Measurements from ENCODE around the gene SH3BP2. TPM values are rescaled to one million over a fixed set of nuclear protein-coding genes. Genes with fewer than 3 reads are reported as not detected.

The SH3BP2 gene
- total and polyA plus RNA-seq, 12 donors = 10.4 to 47.7 (median 16.4) TPM

DNA sequence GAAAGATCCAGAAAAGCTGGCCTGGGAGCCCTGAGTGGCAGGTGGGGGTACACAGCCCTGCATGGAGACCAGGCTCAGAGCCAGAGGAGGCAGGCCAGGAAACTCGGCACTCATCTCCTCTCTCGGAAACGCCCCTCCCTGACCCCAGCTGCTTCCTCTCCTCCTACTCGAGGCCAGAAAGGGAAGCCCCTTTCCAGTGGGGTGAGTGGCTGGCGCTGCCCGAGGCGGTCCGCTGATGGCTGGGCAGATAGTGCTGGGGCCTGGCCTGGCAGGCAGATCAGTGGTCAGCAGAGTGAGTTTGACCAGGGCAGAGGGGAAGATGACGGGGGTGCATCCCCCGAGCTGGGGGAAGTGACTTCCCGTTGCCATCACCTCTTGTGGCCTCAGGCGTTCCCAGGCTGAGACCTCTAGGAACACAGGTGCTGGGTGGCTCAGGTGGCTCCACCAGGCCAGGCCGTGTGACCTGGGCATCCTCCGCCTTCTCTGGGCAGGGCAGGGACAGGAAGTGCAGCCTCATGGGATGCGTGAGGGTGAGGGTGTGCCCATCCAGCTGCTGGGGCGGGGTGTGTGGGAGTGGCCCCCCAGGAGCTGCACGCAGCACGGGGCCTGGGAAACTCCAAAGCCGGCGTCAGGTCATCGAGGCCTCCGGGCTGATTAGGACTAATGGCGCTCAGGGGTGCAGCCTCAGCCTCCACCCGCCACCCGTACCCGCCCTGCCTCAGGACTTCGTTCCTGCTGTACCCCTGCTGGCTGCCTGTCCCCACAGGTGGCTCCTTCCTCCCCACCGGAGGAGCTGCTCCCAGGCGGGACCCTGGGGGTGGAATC lies 5.7 kb downstream of the SH3BP2 start:
- H3K36me3 ChIP-seq = peaks cover 0 to 23% (median 0%) of the 10 kb centered on the region in 9 donors
- peak overlapping the region in 7 of 10 donors; percentile 6 to 57 (median 34) for H3K4me3 ChIP-seq
- no peaks in the 10 kb centered on the region for H3K9me3 ChIP-seq
- 40 to 55% methylated on average over 29 of the region's 29 CpGs for WGBS, 2 donors
- peak; percentile 71 to 80 for DNase-seq
- H3K27me3 ChIP-seq = no peaks in the 10 kb centered on the region
- TF ChIP-seq, protein P1, sequence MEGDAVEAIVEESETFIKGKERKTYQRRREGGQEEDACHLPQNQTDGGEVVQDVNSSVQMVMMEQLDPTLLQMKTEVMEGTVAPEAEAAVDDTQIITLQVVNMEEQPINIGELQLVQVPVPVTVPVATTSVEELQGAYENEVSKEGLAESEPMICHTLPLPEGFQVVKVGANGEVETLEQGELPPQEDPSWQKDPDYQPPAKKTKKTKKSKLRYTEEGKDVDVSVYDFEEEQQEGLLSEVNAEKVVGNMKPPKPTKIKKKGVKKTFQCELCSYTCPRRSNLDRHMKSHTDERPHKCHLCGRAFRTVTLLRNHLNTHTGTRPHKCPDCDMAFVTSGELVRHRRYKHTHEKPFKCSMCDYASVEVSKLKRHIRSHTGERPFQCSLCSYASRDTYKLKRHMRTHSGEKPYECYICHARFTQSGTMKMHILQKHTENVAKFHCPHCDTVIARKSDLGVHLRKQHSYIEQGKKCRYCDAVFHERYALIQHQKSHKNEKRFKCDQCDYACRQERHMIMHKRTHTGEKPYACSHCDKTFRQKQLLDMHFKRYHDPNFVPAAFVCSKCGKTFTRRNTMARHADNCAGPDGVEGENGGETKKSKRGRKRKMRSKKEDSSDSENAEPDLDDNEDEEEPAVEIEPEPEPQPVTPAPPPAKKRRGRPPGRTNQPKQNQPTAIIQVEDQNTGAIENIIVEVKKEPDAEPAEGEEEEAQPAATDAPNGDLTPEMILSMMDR (IDR thresholded peaks at IDR 0.05) = no peak
- H3K27ac ChIP-seq = peak overlapping the region; percentile 52 to 96 (median 88)
- ATAC-seq = peak; percentile 4 to 41 (median 19)
- intact Hi-C loops (cut with DNase I) = loop anchor here in 2 of 10 donors (5.0 kb wide), 1 partner anchor 44 kb away; the partner anchor contains the start of gene ADD1 (in 2 of the 2)
- H3K4me1 ChIP-seq = peaks cover 60 to 99% (median 96%) of the 10 kb centered on the region in 9 donors

- H3K36me3 ChIP-seq = peaks cover 0 to 30% (median 0%) of the 10 kb centered on the region in 9 donors
- peak overlapping the region; percentile 52 to 96 (median 88) for H3K27ac ChIP-seq
- peaks cover 56 to 99% (median 96%) of the 10 kb centered on the region in 9 donors for H3K4me1 ChIP-seq
- no peak for ATAC-seq
- DNase-seq = peak; percentile 23
- TF ChIP-seq, protein P1 (IDR thresholded peaks at IDR 0.05) = no peak
- intact Hi-C loops (cut with DNase I) = loop anchor here in 2 of 10 donors (5.0 kb wide), 1 partner anchor 43 kb away; the partner anchor contains the start of gene ADD1 (in 2 of the 2)
- H3K27me3 ChIP-seq = no peaks in the 10 kb centered on the region
- peak overlapping the region in 9 of 10 donors; percentile 6 to 57 (median 33) for H3K4me3 ChIP-seq
- 70 to 85% methylated on average over 14 of the region's 14 CpGs for WGBS, 2 donors
- no peaks in the 10 kb centered on the region for H3K9me3 ChIP-seq
Measured at GRCh38 chr4:2799224-2799911, 6.5 kb downstream of the SH3BP2 start.

DNA sequence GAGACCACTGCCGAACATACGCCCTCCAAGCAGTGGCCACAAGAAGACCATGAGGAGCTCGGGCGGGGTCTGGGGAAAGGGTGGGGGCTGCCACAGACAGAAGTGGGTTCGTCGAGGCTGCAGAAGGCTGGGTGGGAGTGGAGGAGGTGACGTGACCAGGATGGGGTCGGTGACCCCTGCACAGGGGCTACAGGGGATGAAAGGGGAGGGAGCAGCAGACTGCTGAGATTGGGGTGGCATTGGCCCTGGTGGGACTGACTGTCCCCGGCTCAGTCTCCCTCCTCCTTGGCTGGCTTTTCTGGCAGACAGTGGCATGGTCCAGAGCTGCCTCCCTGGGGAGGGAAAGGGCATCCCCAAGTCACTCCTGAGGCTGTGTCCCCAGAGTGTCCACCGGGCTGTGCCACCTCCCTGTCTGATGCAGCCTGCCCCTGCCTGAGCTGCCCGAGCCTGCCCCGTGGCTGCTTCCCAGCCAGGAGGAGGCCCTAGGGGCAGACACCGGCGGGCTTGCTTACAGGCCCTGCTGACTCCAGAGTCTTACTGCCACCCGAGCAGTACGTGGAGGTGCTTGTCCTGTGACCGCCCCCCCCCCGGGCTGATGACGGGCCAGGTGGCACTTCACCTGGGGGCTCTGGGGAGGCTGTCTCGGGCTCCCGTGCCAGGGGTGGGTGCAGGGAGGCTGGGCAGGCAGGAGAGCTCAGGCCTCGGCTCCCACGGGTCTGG lies 7.2 kb downstream of the SH3BP2 start:
- WGBS, 2 donors = 48 to 51% methylated on average over 21 to 23 of the region's 23 CpGs
- peaks cover 55 to 99% (median 96%) of the 10 kb centered on the region in 9 donors for H3K4me1 ChIP-seq

More for the DNA sequence above, 7.2 kb downstream of the SH3BP2 start:
- Histone ChIP-seq H3K9me3 (no peaks in the 10 kb centered on the region), H3K36me3 (peaks cover 0 to 36% (median 0%) of the 10 kb centered on the region in 9 donors), H3K27me3 (no peaks in the 10 kb centered on the region), H3K4me3 (peak overlapping the region in 9 of 10 donors; percentile 8 to 57 (median 33)), H3K27ac (peak overlapping the region; percentile 52 to 96 (median 88))
- intact Hi-C loops (cut with DNase I) = loop anchor here in 4 of 10 donors (5.0 kb wide), 3 partner anchors 38 to 72 kb away; partner anchors contain the start of gene ADD1 (in 2 of the 4)
- ATAC-seq (peak; percentile 14 to 55 (median 33)), DNase-seq (peak in 1 of 2 donors; percentile 58)
- TF ChIP-seq, protein P1 (IDR thresholded peaks at IDR 0.05) = peak in 3 of 9 donors; percentile 12 to 31 (median 27)

All from heart right ventricle (tissue), 16 donors.